C4-2B (cell line): ENCODE measurements around the gene KRT24.

Experiments
- CTCF ChIP-seq: fragments of 450-650 bp; conservative IDR thresholded peaks from 2 replicates; pipeline ENCODE4 v1.5.1; 2017; ENCODE audit warnings: mild to moderate bottlenecking
- ZFX ChIP-seq: fragments of 450-650 bp; IDR thresholded peaks from 2 replicates; pipeline ENCODE4 v1.6.1; 2017

- no peak for TF ChIP-seq CTCF
- TF ChIP-seq ZFX: no peak
These were observed 17.3 kb upstream of the KRT24 start for GRCh38 chr17:40720899-40721298.
